Prostate gland (tissue), 2 donors: ENCODE results near the gene RAPGEF2.

Experiments
- CTCF ChIP-seq, 4 experiments: fragments of 200-600 bp in 2 of 4; fragments of 450-650 bp in 2 of 4; sonication (generic) in 2 of 4; IDR thresholded peaks; 1 replicate in 3 of 4; 2 replicates in 1 of 4; pipeline ENCODE4 v1.5.1; 2016 to 2019; ENCODE audit warnings: antibody characterized with exemption in 4 of 4, mild to moderate bottlenecking in 2 of 4, moderate library complexity in 2 of 4
- POLR2A ChIP-seq: fragments of 450-650 bp; IDR thresholded peaks from one replicate; pipeline ENCODE4 v1.6.1; 2016; ENCODE audit warnings: antibody characterized with exemption, mild to moderate bottlenecking
- POLR2AphosphoS5 ChIP-seq: sonication (generic); formaldehyde crosslinking; IDR thresholded peaks from one replicate; pipeline ENCODE4 v1.6.1; 2017; ENCODE audit warnings: antibody characterized with exemption

DNA sequence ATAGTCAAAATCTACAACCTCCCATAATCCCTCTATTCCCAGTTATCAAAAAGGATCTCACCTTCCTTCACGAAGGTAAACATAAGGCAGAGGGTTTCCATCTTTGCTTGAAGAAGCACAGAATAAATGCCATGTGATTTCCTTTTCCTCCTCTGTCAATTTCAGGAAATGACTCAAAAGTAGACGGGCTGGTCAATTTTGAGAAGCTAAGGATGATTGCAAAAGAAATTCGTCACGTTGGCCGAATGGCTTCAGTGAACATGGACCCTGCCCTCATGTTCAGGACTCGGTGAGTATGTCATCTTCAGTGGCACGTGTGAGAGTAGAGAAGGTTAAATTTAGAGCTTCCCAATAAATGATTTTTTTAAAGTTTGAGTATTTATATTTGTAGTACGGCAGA is 240.2 kb downstream of the RAPGEF2 start:
- no peak for TF ChIP-seq CTCF (IDR thresholded peaks at IDR 0.05)
- TF ChIP-seq POLR2A, result no peak
- no peak for TF ChIP-seq POLR2AphosphoS5
